Brain pericyte (primary cell): ENCODE data around the gene POLA2.
"Not testable (repeated sequence)": the region's sequence is repeated elsewhere in the genome, so short reads cannot be mapped to it uniquely, and the experiment has no call there.

Experiments
- DNase-seq: peaks from one replicate; pipeline ENCODE4 v3.0.0-alpha.2; 2012; ENCODE audit warnings: low read depth, low spot score

Gene POLA2, protein sequence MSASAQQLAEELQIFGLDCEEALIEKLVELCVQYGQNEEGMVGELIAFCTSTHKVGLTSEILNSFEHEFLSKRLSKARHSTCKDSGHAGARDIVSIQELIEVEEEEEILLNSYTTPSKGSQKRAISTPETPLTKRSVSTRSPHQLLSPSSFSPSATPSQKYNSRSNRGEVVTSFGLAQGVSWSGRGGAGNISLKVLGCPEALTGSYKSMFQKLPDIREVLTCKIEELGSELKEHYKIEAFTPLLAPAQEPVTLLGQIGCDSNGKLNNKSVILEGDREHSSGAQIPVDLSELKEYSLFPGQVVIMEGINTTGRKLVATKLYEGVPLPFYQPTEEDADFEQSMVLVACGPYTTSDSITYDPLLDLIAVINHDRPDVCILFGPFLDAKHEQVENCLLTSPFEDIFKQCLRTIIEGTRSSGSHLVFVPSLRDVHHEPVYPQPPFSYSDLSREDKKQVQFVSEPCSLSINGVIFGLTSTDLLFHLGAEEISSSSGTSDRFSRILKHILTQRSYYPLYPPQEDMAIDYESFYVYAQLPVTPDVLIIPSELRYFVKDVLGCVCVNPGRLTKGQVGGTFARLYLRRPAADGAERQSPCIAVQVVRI

GRCh38 chr11:65261591-65262380 is at the start of gene POLA2:
Gene POLA2 (plus strand): TSS chr11:65261962. CDS start chr11:65262293, 331 bp downstream.
- peak; percentile 77 for DNase-seq

- DNase-seq = no peak
Measured at GRCh38 chr11:65212226-65212801, 49.4 kb upstream of the POLA2 start.

DNA sequence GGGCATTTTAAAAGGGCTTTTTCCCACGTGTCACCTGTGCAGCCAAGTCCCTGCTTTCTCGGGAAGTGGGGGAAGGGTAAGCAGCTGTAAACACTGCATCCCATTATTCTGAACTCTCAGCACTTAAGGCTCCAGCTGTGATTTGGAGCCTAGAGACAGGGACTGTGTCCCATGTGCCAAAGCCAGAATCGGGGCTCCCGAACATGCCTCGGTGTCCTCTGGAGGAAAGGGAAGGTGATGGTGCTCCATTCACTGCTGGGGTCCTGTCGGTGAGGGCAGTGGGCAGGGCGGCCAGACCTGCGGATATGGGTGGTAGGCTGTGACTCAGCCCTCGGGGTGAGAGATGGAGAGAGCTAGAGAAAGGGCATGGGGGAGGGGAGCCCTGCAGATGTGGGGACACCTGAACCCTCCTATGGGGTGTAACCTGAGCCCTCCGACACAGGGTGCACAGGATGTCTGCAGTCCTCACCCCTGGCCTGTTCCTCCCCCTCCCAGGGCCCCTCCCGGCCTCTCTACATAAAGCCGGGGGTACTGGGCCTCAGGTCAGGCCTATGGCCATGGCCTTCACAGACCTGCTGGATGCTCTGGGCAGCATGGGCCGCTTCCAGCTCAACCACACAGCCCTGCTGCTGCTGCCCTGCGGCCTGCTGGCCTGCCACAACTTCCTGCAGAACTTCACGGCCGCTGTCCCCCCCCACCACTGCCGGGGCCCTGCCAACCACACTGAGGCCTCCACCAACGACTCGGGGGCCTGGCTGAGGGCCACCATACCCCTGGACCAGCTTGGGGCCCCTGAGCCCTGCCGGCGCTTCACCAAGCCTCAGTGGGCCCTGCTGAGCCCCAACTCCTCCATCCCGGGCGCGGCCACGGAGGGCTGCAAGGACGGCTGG is 48.2 kb upstream of the POLA2 start:
- DNase-seq = no peak

DNA sequence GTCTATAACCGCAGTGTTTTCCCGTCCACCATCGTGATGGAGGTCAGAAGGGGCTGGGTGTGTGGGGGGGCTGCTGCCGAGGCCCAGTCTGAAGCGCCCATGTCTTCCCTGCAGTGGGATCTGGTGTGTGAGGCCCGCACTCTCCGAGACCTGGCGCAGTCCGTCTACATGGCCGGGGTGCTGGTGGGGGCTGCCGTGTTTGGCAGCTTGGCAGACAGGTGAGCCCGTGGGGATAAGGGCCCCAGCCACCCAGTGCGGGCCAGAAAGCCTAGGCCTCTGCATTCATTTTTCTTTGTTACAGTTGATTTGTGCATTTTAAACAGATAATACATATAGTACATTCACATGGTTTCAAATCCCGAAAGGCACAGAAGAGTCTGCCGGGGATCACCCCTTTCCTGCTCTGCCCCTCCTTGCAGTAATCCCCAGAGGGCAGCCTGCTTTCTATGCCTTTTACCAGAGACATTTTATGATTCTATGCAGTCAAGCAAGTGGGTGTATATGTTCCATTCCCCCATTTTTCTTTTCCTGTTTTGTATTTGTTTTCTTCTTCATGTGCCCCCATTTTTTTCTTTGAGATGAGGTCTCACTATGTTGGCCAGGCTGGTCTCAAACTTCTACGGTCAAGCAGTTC is 47.4 kb upstream of the POLA2 start:
- DNase-seq = no peak

GRCh38 chr11:65215441-65216076 is 46.2 kb upstream of the POLA2 start:
- no peak for DNase-seq

DNA sequence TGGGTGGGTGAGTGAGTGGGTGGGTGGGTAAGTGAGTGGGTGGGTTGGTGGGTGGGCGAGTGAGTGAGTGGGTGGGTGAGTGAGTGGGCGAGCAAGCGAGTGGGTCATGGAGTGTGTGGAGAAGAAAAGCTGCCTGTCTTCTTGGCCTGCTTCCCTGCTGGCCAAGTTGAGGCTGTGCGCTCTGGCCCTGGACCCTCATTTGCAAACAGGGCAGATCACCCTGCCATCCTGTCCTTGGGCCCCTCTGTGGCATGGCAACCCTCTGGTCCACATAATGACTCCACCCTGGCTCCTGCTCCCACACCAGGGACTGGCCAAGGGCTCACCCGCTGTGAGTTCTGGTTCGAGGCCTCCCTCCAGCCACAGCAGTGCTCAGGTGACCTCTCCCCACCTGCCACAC is 44.9 kb upstream of the POLA2 start:
- DNase-seq = no peak

DNA sequence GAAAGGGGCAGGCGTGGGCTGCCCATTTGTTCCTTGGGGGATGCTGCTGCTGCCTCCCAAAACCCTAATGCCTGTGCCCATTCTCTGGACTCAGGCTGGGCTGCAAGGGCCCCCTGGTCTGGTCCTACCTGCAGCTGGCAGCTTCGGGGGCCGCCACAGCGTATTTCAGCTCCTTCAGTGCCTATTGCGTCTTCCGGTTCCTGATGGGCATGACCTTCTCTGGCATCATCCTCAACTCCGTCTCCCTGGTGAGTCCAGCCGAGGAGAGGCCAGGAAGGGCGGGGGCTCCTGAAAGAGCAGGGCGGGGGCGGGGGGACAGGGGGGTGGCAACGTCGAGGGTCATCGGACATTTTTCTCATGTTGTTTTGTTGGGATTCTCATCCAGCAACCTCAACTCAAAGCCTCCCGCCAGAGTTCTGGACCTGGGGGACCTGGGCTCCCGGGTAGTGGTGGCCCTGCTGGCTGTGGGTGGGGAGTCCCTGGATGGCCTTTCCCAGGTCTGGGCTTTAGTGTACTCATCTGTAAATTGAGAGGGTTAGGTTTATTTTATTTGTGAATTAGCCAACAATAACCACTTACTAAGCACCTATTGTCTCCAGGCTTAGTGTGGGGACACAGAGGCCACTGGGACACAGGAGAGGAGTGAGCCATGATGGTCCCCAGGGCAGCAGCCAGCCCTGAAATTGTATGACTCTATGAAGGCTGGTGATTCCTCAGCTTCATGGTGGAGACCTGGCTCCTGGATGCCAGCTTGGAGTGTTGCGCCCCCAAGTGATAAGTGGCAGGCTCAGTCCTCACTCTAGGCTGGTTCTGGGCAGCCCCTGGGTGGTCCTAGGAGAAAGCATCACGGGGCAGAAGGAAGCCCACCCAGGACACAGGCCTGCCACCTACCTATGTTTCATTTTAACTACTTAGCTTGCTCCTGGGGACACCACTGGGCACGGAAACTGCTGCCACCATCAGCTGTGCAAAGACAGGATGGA is 44.0 kb upstream of the POLA2 start:
- DNase-seq = no peak

DNA sequence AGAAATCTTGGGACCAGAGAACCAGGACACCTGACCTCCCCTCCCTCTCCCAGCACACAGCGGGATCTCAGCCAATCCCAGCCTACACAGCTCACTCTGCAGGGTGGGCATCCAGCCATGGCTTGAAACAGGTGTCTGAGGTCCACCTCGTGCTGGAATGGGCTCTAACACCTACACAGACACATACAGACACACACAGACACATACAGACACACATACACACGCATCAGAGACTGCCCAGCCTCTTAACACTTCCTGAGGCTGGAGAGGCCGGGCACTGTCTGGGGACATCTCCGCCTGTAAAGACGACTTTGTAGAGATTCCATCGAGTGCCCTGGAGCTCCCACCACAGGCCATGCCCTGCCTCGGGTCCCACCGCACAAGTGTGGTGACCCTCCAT is 43.3 kb upstream of the POLA2 start:
- no peak for DNase-seq

- DNase-seq = no peak
Measured at GRCh38 chr11:65219930-65220213, 41.9 kb upstream of the POLA2 start.

DNA sequence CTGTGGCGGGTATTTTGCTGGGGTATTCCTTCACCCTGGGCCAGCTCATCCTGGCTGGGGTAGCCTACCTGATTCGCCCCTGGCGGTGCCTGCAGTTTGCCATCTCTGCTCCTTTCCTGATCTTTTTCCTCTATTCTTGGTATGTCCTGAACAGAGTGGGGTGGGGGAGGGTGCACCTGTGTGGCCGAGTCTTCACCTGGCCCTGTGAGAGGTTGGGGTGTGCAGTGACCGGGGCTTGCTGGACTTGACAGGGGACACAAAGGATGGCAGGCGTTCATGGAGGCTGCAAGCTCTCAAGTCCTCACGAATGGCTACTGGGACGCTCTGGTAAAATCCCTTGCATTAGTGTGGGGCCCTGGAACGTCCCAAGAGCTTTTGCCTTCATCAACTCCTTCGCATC is 40.7 kb upstream of the POLA2 start:
- DNase-seq = no peak

DNA sequence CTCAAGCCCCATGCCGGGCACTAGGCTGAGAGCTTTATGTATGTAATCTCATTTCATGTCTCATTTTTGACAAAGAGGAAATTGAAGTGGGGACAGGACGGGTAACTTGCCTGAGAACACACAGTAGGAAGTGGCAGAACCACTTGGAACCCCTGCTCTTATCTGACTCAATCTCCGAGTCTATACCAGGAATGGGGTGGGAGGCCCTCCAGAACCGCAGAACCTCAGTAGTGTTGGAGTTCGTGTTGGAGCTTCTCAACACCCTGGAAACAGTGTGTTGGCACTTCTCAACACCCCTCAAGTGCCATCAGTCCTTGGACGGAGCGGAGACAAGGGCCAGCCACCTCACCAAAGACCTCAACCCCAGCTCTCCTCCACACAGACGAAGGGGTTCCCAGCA is 38.8 kb upstream of the POLA2 start:
- DNase-seq = no peak

- no peak for DNase-seq
Measured at GRCh38 chr11:65224930-65225278, 36.9 kb upstream of the POLA2 start.

DNA sequence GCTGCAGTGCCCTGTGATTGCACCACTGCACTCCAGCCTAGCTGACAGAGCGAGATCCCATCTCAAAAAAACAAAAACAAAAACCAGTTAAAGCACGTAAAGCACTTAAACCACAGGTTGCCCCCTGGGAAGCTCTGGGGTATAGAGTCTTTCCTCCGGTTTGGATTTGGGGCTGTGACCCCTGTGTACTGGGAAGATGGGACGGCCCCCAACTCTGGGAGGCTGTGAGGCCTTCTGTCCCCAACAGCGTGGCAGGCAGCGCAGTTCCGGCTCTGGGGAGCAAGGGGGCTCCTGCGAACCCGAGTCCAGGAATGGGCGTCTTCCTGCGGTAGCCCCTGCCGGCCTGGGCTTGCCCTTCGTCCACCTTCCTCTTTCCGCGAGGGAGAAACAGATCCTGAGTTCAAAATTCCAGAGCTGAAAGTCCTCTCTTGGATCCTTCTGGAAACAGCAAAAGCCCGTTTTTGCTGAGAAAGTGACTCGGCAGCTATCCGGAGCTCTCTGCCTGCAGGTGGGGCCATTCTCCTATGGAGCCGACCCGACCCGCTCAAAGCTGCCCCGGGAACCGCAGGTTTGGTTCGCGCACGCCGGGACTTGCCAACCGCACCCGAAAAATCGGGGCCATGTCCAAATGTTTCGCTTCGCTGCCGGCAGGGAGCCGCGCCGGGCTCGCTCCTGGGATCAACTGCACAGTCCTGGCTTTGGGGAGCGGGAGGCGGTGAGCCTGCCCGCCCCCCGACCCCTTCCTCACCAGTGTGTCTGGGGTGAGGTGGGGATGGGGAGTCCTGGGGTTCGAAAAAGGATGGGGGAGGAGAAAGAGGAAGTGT is 36.3 kb upstream of the POLA2 start:
- no peak for DNase-seq

GRCh38 chr11:65226103-65226442 is 35.7 kb upstream of the POLA2 start:
- DNase-seq = no peak

DNA sequence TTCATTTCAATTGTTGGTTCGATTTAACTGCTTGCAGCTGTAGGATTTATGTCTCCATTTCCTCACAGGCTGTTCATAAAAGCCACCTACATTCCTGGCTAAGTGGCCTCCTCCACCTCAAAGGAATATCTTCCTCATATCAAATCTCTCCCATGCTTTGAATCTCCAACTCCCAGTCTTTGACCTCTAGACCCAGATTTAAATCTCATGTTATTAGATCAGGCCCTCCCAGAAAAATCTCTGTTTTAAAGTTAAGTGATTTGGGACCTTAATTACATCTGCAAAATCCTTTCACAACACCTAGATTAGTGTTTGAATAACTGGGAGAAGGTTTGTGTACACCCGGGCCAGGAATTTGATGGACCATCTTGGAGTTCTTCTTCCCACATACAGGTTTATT is 33.9 kb upstream of the POLA2 start:
- DNase-seq = no peak

- DNase-seq = no peak
Measured at GRCh38 chr11:65236194-65237059, 25.3 kb upstream of the POLA2 start.

DNA sequence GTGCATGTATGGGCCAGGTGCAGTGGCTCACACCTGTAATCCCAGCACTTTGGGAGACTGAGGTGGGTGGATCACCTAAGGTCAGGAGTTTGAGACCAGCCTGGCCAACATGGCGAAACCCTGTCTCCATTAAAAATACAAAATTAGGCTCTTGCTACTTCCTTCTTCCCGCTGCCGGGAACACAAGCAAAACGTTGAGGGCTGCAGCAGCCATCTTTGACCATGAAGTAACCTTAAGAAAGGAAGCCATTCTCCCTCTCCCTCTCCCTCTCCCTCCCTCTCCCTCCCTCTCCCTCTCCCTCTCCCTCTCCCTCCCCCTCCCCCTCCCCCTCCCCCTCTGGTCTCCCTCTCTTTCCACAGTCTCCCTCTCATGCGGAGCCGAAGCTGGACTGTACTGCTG is 23.5 kb upstream of the POLA2 start:
- not testable (repeated sequence) for DNase-seq

- no peak for DNase-seq
Measured at GRCh38 chr11:65241134-65241533, 20.6 kb upstream of the POLA2 start.
